Bronchial epithelial cell (primary cell): ENCODE measurements around the gene PTPRA. TPM values are rescaled to one million over a fixed set of nuclear protein-coding genes. Genes with fewer than 3 reads are reported as not detected.
"Not testable (repeated sequence)": the region's sequence is repeated elsewhere in the genome, so short reads cannot be mapped to it uniquely, and the experiment has no call there.

Experiments used
- DNase-seq: peaks from one replicate; pipeline ENCODE4 v3.0.0-alpha.2; 2010; ENCODE audit warnings: low read depth
- FAIRE-seq: peaks from 2 replicates; lab custom pipeline; 2011; peaks lifted over from hg19 to GRCh38; lab: Jason Lieb, UNC
- H3K27me3 ChIP-seq: 2 replicates; pipeline ENCODE4 v1.5.1; 2011; ENCODE audit warnings: low read length; ENCODE audit not compliant: control insufficient read depth, insufficient read depth
- H3K36me3 ChIP-seq: 2 replicates; pipeline ENCODE4 v1.5.1; 2011; ENCODE audit warnings: low read length; ENCODE audit not compliant: control insufficient read depth, insufficient read depth
- H3K4me3 ChIP-seq: 2 replicates; pipeline ENCODE4 v1.5.1; 2011; ENCODE audit warnings: mild to moderate bottlenecking, low read depth, low read length, control low read depth
- CTCF ChIP-seq: IDR thresholded peaks from 2 replicates; pipeline ENCODE4 v1.5.1; 2011; ENCODE audit warnings: mild to moderate bottlenecking, moderate library complexity, low read length, control low read depth, inconsistent platforms; ENCODE audit not compliant: insufficient read depth, severe bottlenecking
- total RNA-seq: library from RNA; depleted of rRNA; stranded (reverse); fragments of >200 nt; gene quantifications from 2 replicates; pipeline ENCODE4 v1.2.1, GENCODE V29; 2014

PTPRA gene
- total RNA-seq, 1 donor from 2014 or later = 20.8 TPM

GRCh38 chr20:3047486-3048419 lies 174.5 kb downstream of the PTPRA start:
- no peaks in the 10 kb centered on the region for H3K27me3 ChIP-seq
- H3K4me3 ChIP-seq = no peak overlapping the region
- DNase-seq = no peak
- FAIRE-seq = no peak
- peaks cover 12% of the 10 kb centered on the region for H3K36me3 ChIP-seq
- TF ChIP-seq CTCF = no peak

GRCh38 chr20:3051385-3052019 lies 178.2 kb downstream of the PTPRA start:
- FAIRE-seq (no peak), DNase-seq (no peak)
- Histone ChIP-seq H3K4me3 (no peak overlapping the region), H3K36me3 (peaks cover 12% of the 10 kb centered on the region), H3K27me3 (no peaks in the 10 kb centered on the region)
- no peak for TF ChIP-seq CTCF

- no peak for FAIRE-seq
- no peak for TF ChIP-seq CTCF
- Histone ChIP-seq H3K27me3 (no peaks in the 10 kb centered on the region), H3K4me3 (no peak overlapping the region), H3K36me3 (no peaks in the 10 kb centered on the region)
- DNase-seq = no peak
These were observed 186.2 kb downstream of the PTPRA start for GRCh38 chr20:3059489-3059888.

- not testable (repeated sequence) for H3K27me3 ChIP-seq, FAIRE-seq, DNase-seq, H3K4me3 ChIP-seq, H3K36me3 ChIP-seq
These were observed 190.8 kb downstream of the PTPRA start for GRCh38 chr20:3064119-3064518.

- no peak for FAIRE-seq
These were observed 194.1 kb downstream of the PTPRA start for GRCh38 chr20:3067139-3068014.

More at GRCh38 chr20:3067139-3068014, 194.1 kb downstream of the PTPRA start:
- DNase-seq = no peak
- peaks cover 2% of the 10 kb centered on the region for H3K27me3 ChIP-seq
- H3K4me3 ChIP-seq = no peak overlapping the region
- TF ChIP-seq CTCF = no peak
- no peaks in the 10 kb centered on the region for H3K36me3 ChIP-seq
